ENCODE data around the gene DDAH1.

DNA sequence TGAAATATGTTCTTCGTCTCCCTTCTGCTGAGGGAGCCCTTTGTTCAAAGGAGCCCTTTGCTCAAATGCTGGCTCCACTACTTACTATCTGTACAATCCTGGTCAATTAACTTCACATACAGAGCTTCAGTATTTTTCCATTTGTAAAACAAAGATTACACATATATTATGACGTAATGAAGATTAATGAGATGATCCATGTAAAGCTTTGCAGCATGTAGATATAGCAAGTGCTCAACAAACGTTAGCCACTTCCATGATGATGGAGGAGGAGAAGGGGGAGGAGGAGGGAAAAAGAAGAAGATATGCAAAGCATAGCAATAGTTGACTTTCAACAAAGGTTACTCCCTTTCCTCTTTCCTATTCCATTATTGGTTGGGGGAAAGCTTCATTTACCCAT, 10.1 kb upstream of the DDAH1 start:
- TF ChIP-seq, protein P1, sequence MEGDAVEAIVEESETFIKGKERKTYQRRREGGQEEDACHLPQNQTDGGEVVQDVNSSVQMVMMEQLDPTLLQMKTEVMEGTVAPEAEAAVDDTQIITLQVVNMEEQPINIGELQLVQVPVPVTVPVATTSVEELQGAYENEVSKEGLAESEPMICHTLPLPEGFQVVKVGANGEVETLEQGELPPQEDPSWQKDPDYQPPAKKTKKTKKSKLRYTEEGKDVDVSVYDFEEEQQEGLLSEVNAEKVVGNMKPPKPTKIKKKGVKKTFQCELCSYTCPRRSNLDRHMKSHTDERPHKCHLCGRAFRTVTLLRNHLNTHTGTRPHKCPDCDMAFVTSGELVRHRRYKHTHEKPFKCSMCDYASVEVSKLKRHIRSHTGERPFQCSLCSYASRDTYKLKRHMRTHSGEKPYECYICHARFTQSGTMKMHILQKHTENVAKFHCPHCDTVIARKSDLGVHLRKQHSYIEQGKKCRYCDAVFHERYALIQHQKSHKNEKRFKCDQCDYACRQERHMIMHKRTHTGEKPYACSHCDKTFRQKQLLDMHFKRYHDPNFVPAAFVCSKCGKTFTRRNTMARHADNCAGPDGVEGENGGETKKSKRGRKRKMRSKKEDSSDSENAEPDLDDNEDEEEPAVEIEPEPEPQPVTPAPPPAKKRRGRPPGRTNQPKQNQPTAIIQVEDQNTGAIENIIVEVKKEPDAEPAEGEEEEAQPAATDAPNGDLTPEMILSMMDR (IDR thresholded peaks at IDR 0.05), result no peak
- TF ChIP-seq POLR2A (IDR thresholded peaks at IDR 0.05) (no peak), POLR2AphosphoS5 (IDR thresholded peaks at IDR 0.05) (no peak)

Data from breast epithelium (tissue), 3 donors.